ENCODE data around the gene EPHA3. TPM values are rescaled to one million over a fixed set of nuclear protein-coding genes. Genes with fewer than 3 reads are reported as not detected.

The EPHA3 gene
- total RNA-seq, 1 donor, result 10.9 TPM

DNA sequence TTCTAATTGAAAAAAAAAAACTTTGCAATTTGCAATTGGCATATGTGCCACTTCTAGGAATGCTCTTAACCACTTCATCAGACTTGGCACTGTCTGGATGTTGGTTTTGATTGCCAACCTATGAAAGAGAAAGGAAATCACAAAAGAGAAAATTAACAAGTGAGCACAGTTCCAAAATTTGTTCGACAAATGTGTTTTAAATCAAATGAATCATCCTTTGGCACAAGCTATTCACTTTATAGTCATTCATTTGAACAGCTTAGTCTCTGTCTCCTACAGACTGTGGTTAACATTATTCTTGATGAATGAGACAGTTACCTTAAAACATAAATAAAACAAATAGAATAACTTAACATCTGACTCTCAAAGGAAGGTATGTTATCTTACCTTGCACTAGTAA lies 265.0 kb downstream of the EPHA3 start:
- H3K79me2 ChIP-seq (ENCODE audit: insufficient read depth, low read length), result no peaks in the 10 kb centered on the region
- TF ChIP-seq, protein P1, sequence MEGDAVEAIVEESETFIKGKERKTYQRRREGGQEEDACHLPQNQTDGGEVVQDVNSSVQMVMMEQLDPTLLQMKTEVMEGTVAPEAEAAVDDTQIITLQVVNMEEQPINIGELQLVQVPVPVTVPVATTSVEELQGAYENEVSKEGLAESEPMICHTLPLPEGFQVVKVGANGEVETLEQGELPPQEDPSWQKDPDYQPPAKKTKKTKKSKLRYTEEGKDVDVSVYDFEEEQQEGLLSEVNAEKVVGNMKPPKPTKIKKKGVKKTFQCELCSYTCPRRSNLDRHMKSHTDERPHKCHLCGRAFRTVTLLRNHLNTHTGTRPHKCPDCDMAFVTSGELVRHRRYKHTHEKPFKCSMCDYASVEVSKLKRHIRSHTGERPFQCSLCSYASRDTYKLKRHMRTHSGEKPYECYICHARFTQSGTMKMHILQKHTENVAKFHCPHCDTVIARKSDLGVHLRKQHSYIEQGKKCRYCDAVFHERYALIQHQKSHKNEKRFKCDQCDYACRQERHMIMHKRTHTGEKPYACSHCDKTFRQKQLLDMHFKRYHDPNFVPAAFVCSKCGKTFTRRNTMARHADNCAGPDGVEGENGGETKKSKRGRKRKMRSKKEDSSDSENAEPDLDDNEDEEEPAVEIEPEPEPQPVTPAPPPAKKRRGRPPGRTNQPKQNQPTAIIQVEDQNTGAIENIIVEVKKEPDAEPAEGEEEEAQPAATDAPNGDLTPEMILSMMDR (IDR thresholded peaks at IDR 0.05; ENCODE audit: extremely low read depth, low read depth, low read length), result no peak
- no peaks in the 10 kb centered on the region for H3K27me3 ChIP-seq (ENCODE audit: insufficient read depth, low read length)
- H3K36me3 ChIP-seq (ENCODE audit: insufficient read depth, low read length), result no peaks in the 10 kb centered on the region
- H3K4me2 ChIP-seq (ENCODE audit: insufficient read depth, low read length), result peak overlapping the region; percentile 44
- no peaks in the 10 kb centered on the region for H4K20me1 ChIP-seq (ENCODE audit: insufficient read depth, low read length)
- H3K27ac ChIP-seq (ENCODE audit: low read depth, low read length), result no peak overlapping the region
- no peak for DNase-seq (ENCODE audit: insufficient read length, low spot score, missing footprints)
- H3K4me1 ChIP-seq (ENCODE audit: insufficient read depth, low read length), result no peaks in the 10 kb centered on the region
- no peaks in the 10 kb centered on the region for H3K9me3 ChIP-seq (ENCODE audit: low read depth, low read length)
- no peak overlapping the region for H3K4me3 ChIP-seq (ENCODE audit: insufficient read depth, low read length)
- no peak overlapping the region for H2AFZ ChIP-seq (ENCODE audit: low read length)

DNA sequence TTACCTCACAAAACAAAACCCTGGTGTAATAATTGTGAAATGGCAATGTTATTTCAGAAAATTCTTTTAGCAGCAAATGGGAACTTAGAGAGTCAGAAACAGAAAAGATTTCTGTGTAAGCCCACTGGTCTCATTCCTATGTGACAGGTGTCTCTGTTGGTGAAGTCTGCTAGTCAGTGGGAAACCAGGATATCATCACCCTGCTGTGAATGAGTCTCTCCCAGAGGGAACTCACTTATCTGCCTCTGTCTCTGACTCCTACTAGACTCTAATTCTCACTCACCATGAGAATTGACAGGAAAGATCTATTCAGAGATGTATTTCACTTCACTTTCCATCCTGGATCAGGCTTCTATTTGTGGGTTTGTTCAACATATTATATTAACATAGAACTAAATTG lies 266.0 kb downstream of the EPHA3 start:
- no peak for DNase-seq (ENCODE audit: insufficient read length, low spot score, missing footprints)
- Histone ChIP-seq H3K27me3 (ENCODE audit: insufficient read depth, low read length) (no peaks in the 10 kb centered on the region), H3K4me2 (ENCODE audit: insufficient read depth, low read length) (no peak overlapping the region), H4K20me1 (ENCODE audit: insufficient read depth, low read length) (no peaks in the 10 kb centered on the region), H3K9me3 (ENCODE audit: low read depth, low read length) (no peaks in the 10 kb centered on the region), H3K4me1 (ENCODE audit: insufficient read depth, low read length) (no peaks in the 10 kb centered on the region), H3K27ac (ENCODE audit: low read depth, low read length) (no peak overlapping the region), H3K4me3 (ENCODE audit: insufficient read depth, low read length) (no peak overlapping the region), H3K79me2 (ENCODE audit: insufficient read depth, low read length) (no peaks in the 10 kb centered on the region), H2AFZ (ENCODE audit: low read length) (no peak overlapping the region), H3K36me3 (ENCODE audit: insufficient read depth, low read length) (no peaks in the 10 kb centered on the region)
- TF ChIP-seq, protein P1 (IDR thresholded peaks at IDR 0.05; ENCODE audit: extremely low read depth, low read depth, low read length), result no peak

DNA sequence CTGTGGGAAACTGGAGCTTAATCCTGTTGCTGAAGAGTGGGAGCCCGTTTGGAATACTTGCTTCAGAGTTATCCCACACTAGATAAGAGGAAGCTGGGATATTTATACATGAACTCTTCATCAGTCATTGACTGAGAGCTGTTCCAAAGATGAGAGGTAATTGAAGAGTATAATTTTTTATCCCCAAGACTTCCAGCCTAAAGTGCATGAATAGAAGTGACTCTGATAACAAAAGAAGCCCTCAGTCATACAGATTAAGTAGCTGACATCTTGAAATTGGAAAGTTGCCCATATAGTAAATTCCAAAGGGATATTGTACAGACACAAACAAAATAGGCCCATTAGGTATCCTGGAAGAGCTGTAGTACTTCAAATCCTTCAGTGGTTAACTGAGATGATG lies 268.0 kb downstream of the EPHA3 start:
- no peaks in the 10 kb centered on the region for H3K27me3 ChIP-seq (ENCODE audit: insufficient read depth, low read length)
- H3K9me3 ChIP-seq (ENCODE audit: low read depth, low read length), result no peaks in the 10 kb centered on the region
- H3K27ac ChIP-seq (ENCODE audit: low read depth, low read length), result no peak overlapping the region
- H2AFZ ChIP-seq (ENCODE audit: low read length), result no peak overlapping the region
- H3K4me2 ChIP-seq (ENCODE audit: insufficient read depth, low read length), result no peak overlapping the region
- no peak overlapping the region for H3K4me3 ChIP-seq (ENCODE audit: insufficient read depth, low read length)
- peaks cover 7% of the 10 kb centered on the region for H3K4me1 ChIP-seq (ENCODE audit: insufficient read depth, low read length)
- no peaks in the 10 kb centered on the region for H3K79me2 ChIP-seq (ENCODE audit: insufficient read depth, low read length)
- no peak for DNase-seq (ENCODE audit: insufficient read length, low spot score, missing footprints)
- no peaks in the 10 kb centered on the region for H4K20me1 ChIP-seq (ENCODE audit: insufficient read depth, low read length)
- H3K36me3 ChIP-seq (ENCODE audit: insufficient read depth, low read length), result no peaks in the 10 kb centered on the region
- TF ChIP-seq, protein P1 (IDR thresholded peaks at IDR 0.05; ENCODE audit: extremely low read depth, low read depth, low read length), result no peak

DNA sequence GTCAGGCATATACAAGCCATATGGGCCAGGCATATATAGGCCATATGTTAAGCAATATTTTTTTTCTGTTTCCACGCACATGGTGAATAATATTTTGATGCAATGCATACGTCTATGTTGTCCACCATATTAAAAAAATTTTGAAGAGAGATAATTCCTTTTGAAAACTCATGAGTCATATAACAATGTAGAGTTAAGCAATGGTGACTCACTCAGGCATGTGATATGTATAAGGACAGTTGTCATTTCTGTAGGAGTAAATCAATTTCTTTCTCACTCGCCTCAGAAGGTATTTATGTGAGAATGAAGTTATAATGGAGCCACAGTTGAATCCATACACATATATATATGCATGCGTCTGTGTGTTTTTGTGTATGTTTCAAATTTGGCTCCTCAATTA lies 272.6 kb downstream of the EPHA3 start:
- Histone ChIP-seq H3K4me2 (ENCODE audit: insufficient read depth, low read length) (no peak overlapping the region), H3K4me3 (ENCODE audit: insufficient read depth, low read length) (no peak overlapping the region), H3K4me1 (ENCODE audit: insufficient read depth, low read length) (peaks cover 7% of the 10 kb centered on the region), H3K27me3 (ENCODE audit: insufficient read depth, low read length) (no peaks in the 10 kb centered on the region), H3K36me3 (ENCODE audit: insufficient read depth, low read length) (no peaks in the 10 kb centered on the region), H3K9me3 (ENCODE audit: low read depth, low read length) (no peaks in the 10 kb centered on the region), H3K27ac (ENCODE audit: low read depth, low read length) (no peak overlapping the region), H2AFZ (ENCODE audit: low read length) (no peak overlapping the region), H4K20me1 (ENCODE audit: insufficient read depth, low read length) (no peaks in the 10 kb centered on the region), H3K79me2 (ENCODE audit: insufficient read depth, low read length) (no peaks in the 10 kb centered on the region)
- peak; percentile 9 for DNase-seq (ENCODE audit: insufficient read length, low spot score, missing footprints)
- TF ChIP-seq, protein P1 (IDR thresholded peaks at IDR 0.05; ENCODE audit: extremely low read depth, low read depth, low read length), result no peak

Measured in osteoblast (primary cell).